HG03439 (cell line): ENCODE results near the gene CCDC9.
"Not testable (repeated sequence)": the region's sequence is repeated elsewhere in the genome, so short reads cannot be mapped to it uniquely, and the experiment has no call there.

Experiments used
- ATAC-seq: cut with Tn5 transposase; IDR thresholded peaks from one replicate; pipeline ENCODE4 v1.9.1; 2021; ENCODE audit warnings: mild to moderate bottlenecking, moderate library complexity; ENCODE audit not compliant: unreplicated experiment

CCDC9 gene

DNA sequence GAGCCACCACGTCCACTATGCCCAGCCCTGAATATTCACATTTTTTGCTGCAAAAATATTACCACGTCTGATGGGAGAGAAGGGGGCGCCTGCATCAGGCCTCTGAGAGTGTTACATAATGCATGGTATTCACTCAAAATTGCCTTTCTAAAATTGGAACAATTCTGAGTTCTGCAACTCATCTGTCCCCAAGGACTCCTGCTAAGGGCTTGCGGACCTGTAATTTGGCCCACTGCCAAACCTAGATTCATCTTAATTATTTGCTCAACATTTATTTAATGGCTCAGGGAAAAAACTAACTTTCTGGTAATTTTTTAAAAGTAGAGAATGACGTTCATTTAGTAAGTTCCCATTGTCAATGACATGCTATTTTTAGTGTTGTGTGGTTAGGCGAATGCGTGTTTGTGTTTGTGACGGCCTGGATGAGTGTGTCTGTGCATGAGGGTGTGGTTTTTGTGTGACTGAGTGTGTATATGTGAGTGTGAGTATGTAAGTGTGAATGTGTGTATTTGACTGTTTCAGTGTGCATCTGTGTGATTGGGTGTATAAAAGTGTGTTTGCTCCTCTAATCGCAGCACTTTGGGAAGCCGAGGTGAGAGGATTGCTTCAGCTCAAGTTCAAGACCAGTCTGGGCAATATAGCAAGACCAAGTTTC is 27.2 kb downstream of the CCDC9 start:
- no peak for ATAC-seq

DNA sequence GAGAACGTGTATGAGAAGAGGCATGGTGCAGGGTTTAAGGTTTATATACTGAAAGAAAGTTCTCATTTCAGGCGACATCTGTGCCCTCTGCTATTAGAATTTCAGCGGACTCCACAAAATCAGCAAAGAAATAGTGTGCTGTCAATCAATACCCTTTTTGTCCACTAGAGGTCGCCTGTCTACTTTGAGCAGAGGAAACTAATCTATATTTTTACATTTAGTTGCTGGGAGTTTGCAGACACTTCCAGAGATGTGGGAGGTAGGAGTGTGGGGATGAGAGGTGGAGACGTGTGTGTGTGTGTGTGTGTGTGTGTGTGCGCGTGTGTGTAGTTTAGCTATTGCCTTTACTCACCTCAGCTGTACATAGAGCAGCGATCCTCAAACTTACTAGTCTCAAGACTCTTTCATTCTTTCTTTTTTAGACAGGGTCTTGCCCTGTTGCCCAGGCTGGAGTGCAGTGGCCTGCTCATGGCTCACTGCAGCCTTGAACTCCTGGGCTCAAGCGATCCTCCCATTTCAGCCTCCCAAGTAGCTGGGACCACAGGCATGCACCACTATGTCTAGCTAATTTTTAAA is 28.1 kb downstream of the CCDC9 start:
- no peak for ATAC-seq

DNA sequence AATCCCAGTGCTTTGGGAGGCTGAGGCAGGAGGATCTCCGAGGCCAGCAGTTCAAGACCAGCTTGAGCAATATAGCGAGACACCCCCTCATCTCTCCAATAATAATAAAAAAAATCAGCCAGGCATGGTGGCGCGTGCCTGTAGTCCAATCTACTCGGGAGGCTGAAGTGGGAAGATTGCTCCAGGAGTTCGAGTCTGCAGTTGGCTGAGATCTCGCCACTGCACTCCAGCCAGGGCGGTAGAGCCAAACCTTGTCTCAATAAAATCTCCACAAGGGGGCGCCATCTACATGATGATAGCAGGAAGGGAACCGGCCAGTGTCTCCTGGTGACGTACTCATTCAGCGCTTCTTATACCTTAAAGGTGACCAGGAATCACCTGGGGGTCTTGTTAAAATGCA is 39.7 kb downstream of the CCDC9 start:
- no peak for ATAC-seq

DNA sequence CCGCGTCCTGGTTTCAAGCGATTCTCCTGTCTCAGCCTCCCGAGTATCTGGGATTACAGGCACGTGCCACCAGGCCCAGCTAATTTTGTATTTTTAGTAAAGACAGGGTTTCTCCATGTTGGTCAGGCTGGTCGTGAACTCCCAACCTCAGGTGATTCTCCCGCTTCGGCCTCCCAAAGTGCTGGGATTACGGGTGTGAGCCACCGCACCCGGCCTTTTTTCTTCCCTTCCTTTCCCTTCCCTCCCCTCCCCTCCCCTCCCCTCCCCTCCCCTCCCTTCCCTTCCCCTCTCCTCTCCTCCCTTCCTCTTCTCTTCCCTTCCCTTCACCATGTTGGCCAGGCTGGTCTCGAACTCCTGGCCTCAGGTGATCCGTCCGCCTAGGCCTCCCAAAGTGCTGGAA is 44.5 kb downstream of the CCDC9 start:
- not testable (repeated sequence) for ATAC-seq

DNA sequence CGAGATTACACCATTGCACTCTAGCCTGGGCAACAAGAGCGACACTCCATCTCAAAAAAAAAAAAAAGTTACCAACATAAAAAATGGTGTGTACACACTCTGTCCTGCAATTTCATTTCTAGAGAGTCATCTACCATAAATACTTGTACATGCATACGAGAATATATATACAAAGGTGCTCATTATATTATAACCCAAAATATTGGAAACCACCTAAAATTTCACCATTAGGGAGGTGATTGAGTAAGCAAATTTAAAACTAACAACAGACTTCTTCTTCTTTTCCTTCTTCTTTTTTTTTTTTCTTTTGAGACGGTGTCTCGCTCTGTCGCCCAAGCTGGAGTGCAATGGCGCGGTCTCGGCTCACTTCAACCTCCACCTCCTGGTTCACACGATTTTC is 45.9 kb downstream of the CCDC9 start:
- no peak for ATAC-seq

DNA sequence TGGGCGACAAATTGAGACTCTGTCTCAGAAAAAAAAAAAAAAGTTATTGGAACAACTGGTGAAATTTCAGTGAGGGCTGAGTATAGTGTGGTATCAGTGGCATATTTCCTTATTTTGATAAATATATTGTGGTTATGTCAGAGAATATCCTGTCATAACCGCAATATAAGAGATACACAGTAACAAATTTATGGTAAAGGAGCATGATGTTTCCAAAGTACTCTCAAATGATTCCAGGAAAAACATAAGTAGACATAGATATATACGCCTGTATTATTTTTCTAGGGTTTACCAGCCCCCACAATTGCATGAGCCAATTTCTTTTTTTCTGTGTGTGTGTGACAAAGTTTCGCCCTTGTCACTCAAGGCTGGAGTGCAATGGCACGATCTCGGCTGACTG is 47.6 kb downstream of the CCDC9 start:
- no peak for ATAC-seq

DNA sequence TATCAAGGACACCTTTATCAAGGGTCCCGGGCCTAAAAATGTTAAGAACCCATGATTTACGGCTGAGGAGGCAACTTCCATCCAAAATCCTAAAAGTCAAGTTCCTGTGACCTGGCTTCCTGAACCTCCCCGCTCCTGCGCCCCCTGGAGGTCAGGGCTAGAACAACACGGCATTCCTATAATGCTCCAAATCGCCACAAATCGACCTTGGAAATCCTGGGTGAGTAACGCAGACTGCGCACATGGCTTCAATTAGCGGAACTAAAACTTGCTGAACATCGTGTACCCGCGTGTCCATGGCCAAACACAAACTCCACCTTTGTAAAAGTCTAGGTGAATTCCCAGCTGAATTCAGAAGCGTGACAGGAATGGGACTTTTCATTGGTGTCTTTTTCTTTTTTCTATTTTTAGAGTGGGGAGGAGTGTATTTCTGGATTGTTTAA is 49.0 kb downstream of the CCDC9 start:
- no peak for ATAC-seq

DNA sequence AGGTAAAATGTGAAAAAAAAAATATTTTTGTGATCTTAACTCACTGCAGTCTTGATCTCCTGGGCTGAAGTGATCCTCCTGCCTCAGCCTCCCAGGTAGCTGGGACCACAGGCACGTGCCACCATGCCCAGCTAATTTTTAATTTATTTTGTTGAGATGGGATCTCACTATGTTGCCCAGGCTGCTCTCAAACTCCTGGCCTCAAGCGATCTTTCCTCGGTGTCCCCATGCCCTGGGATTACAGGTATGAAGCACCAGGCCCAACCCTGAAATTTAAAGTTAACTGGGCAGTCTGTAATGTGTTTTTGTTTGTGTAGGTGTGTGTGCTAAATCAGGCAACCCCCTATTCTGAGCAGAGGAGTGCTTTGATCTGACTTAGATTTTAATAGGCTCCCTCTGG is 50.0 kb downstream of the CCDC9 start:
- ATAC-seq = no peak

DNA sequence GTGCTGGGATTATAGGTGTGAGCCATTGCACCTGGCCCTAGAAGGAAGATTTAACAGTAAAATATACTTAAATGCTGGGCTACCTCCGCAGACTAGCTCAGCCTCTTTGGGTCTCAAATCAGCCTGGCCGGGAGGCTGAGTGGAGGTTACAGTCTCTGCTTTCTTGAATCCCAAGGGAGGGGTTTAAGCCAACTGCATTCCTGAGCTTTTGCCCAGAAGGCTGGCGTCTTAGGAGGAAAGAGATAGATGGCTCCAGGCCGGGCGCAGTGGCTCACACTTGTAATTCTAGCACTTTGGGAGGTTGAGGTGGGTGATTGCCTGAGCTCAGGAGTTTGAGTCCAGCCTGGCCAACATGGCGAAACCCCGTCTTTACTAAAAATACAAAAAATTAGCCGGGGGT is 52.7 kb downstream of the CCDC9 start:
- ATAC-seq = no peak

DNA sequence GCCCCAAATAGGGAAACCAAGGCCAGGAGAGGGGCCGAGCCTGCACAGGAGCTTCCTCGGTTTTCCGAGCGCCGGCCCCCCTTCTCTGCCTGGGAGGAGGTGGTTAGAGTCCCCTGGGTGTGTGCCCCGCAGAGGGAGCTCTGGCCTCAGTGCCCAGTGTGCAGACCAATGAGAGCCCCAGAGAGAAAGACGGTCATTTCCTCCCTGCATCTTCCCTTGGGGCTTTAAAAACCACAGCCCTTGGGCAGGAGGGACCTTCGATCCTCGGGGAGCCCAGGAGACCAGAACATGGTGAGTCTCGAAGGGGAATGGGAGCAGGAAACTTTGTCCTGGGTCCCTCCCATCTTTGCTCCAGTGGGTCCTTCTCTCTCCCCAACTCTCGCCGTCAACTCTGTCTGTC is 53.3 kb downstream of the CCDC9 start, which contains the start of gene C5AR1:
TSS of gene C5AR1 (plus strand) at position 254 of the 400 bp plus-strand sequence. CDS start at position 289, 35 bp downstream.
- ATAC-seq = no peak

DNA sequence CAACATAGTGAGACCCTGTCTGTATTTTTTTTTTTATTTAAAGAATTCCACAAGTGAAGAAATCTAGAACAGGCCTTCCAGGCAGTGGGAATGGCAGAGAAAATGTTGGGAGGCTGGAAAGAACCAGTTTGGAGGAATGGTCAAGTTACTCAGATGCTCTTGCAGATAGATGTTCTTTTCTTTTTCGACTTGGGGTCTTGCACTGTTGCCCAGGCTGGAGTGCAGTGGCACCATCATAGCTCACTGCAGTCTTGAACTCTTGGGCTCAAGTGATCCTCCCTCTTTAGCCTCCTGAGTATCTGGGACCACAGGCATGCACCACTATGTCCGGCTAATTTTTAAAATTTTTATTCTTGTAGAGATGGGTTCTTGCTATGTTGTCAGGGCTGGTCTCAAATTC is 54.0 kb downstream of the CCDC9 start:
- no peak for ATAC-seq

DNA sequence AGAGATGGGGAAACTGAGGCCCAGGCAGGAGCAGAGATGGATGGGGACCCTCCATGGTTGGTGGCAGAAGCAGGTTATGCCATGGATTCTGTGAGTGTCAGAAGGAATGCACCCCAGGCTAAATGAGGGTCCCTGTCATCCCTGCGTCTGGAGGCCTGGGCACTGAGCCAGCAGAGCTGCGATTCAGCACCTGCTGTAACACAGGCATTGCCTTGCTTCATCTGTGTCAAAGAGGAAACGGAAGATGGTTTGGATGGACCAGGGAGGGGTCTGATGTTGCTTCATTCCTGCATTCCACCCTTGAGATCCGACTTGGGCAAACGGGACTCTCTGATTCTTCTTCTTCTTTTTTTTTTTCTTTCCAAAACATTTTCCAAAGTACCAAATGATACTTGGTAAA is 54.5 kb downstream of the CCDC9 start:
- ATAC-seq = no peak

DNA sequence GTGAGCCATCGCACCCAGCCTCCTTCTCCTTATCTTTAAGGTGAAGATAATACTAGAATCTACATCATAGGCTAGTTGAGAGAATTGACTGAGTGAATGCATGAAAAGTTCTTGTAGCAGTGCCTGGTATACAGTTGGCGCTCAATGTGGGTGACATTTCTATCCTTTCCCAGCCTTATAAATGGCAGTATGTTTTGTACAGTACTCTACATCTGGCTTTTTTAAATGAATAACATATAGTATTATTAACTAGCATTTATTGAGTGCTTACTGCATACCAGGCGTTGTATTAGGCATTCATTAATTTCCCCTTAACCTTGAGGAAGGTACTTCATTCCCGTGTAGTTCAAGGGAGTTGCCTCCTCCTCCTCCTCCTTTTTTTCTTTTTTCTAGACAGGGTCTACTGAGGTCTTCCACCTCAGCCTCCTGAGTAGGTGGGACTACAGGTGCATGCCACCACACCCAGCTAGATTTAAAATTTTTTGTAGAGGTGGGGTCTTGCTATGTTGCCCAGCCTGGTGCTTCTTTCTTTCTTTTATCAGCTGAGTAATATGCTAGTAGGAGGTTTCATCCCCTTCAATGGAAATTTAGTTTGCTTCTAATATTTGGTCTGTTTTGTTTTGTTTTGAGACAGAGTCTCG is 56.2 kb downstream of the CCDC9 start:
- no peak for ATAC-seq

DNA sequence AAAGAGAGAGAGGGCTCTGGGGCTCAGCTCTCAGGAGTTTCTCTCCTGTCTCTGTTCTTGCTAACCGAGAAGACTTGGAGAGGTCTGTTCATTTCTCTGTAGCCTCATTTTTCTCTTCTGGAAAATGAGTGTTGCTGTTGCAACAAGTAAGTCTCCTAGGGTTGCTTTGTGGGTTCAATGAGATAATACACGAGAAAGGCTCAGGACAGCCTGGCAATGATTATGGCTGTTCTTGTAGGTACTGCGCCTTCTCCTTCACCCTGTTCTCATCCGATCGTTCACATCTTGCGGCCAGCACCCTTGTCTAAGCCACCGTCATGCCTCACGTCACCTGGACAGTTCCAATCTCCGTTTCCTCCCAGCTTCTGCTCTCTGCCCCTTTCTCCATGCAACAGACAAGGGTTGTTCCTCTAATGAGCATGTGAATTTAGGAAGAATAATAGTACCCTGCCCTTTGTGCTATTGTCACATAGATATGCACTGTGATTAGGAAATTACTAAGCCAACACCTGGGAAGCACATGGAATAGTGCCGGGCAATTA is 57.5 kb downstream of the CCDC9 start:
- no peak for ATAC-seq

DNA sequence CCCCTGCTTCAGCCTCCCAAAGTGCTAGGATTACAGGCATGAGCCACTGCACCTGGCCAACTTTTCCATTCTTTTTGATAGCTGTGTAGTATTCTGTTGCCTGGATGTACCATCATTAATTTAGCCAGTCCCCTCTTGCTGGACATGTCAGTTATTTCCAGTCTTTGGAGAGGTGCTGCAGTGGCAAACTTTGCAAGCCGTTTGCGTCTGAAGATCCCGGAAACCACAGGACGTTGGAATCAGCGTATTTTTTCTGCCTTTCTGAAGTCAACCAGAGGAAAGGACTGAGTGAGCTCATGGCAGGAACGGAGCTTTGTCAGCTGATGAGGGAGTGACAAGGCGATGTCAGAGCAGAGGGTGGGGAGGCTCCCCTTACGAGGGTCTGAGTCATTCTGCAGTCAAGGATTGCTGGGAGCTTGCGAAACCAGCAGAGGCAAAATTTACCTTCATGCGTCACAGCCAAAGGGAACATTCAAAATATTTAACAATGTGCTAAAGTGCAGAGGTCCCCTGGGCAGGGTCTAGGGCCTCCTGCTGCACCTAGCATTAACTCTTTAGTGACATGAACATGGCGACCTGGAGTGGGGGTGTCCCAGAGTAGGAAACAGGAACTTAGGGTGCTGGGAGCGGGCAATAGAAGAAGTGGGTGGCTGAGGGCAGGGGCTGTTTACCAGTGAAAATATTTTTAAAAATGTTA is 58.9 kb downstream of the CCDC9 start:
- no peak for ATAC-seq

DNA sequence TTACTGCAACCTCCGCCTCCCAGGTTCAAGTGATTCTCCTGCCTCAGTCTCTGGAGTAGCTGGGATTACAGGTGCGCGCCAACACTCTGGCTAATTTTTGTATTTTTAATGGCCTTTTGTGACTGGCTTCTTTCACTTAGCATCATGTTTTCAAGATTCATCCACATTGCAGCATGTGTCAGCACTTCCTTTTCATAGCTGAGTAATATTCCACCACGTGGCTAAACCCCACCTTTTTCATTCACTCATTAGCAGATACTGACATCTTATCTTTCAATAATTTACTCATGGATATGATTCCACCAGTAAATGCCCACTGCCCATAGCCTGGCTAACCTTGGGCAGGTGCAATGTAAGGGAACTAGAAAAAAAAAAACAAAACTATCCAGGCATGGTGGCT is 60.2 kb downstream of the CCDC9 start:
- ATAC-seq = no peak

DNA sequence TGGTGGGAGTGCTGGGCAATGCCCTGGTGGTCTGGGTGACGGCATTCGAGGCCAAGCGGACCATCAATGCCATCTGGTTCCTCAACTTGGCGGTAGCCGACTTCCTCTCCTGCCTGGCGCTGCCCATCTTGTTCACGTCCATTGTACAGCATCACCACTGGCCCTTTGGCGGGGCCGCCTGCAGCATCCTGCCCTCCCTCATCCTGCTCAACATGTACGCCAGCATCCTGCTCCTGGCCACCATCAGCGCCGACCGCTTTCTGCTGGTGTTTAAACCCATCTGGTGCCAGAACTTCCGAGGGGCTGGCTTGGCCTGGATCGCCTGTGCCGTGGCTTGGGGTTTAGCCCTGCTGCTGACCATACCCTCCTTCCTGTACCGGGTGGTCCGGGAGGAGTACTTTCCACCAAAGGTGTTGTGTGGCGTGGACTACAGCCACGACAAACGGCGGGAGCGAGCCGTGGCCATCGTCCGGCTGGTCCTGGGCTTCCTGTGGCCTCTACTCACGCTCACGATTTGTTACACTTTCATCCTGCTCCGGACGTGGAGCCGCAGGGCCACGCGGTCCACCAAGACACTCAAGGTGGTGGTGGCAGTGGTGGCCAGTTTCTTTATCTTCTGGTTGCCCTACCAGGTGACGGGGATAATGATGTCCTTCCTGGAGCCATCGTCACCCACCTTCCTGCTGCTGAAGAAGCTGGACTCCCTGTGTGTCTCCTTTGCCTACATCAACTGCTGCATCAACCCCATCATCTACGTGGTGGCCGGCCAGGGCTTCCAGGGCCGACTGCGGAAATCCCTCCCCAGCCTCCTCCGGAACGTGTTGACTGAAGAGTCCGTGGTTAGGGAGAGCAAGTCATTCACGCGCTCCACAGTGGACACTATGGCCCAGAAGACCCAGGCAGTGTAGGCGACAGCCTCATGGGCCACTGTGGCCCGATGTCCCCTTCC is 63.9 kb downstream of the CCDC9 start:
- no peak for ATAC-seq
